Thymus (tissue), 11 donors: ENCODE results near the gene IL6R. TPM values are rescaled to one million over a fixed set of nuclear protein-coding genes. Genes with fewer than 3 reads are reported as not detected.

Experiments
- DNase-seq, 9 donors: peaks; one replicate each; pipeline ENCODE4 v3.0.0-alpha.2; 2013; ENCODE audit warnings: low spot score in 9 of 9, low read depth in 6 of 9, missing footprints in 1 of 9
- H3K27ac ChIP-seq, 2 donors: one replicate each; pipeline ENCODE4 v1.5.1; 2013; ENCODE audit warnings: control low read depth in 1 of 2, low read depth in 1 of 2, low read length in 1 of 2, mild to moderate bottlenecking in 1 of 2, moderate library complexity in 1 of 2
- H3K27me3 ChIP-seq, 2 donors: one replicate each; pipeline ENCODE4 v1.5.1; 2013; ENCODE audit warnings: low read length in 1 of 2; ENCODE audit not compliant: control insufficient read depth in 2 of 2, insufficient read depth in 1 of 2
- H3K36me3 ChIP-seq, 2 donors: one replicate each; pipeline ENCODE4 v1.5.1; 2013; ENCODE audit warnings: low read length in 1 of 2, mild to moderate bottlenecking in 1 of 2, moderate library complexity in 1 of 2; ENCODE audit not compliant: control insufficient read depth in 2 of 2, insufficient read depth in 2 of 2
- H3K4me1 ChIP-seq, 2 donors: one replicate each; pipeline ENCODE4 v1.5.1; 2013; ENCODE audit warnings: low read length in 2 of 2; ENCODE audit not compliant: control insufficient read depth in 2 of 2, insufficient read depth in 2 of 2
- H3K4me3 ChIP-seq, 2 donors: one replicate each; pipeline ENCODE4 v1.5.1; 2013; ENCODE audit warnings: low read length in 2 of 2, control low read depth in 1 of 2, mild to moderate bottlenecking in 1 of 2
- H3K9me3 ChIP-seq, 2 donors: one replicate each; pipeline ENCODE4 v1.5.1; 2013; ENCODE audit warnings: low read length in 1 of 2, mild to moderate bottlenecking in 1 of 2; ENCODE audit not compliant: control insufficient read depth in 2 of 2, insufficient read depth in 1 of 2
- WGBS: extraction: QIAGEN DNeasy Blood & Tissue Kit; methylation state at CpG from one replicate; pipeline ENCODE4 v1.1.7; 2013; 5-methylcytosine and 5-hydroxymethylcytosine counted together
- polyA plus RNA-seq: library from polyadenylated mRNA; stranded (reverse); fragments of 200-250 nt; gene quantifications from one replicate; pipeline ENCODE4 v1.2.3, GENCODE V29; 2013
- total RNA-seq: library from RNA; stranded (reverse); fragments of 120-200 nt; gene quantifications from one replicate; pipeline ENCODE4 v1.2.4, GENCODE V29; 2013
- donor health status: healthy.

Gene IL6R
- total and polyA plus RNA-seq, 2 donors, result 10.3 to 10.5 TPM

GRCh38 chr1:154411525-154411924, 6.4 kb downstream of the IL6R start:
- WGBS, result 94% methylated on average over 4 of the region's 4 CpGs
- H3K4me3 ChIP-seq, result no peak overlapping the region
- no peaks in the 10 kb centered on the region for H3K9me3 ChIP-seq
- H3K27me3 ChIP-seq, result peaks cover 3 to 15% of the 10 kb centered on the region in 2 donors
- no peak for DNase-seq
- H3K27ac ChIP-seq, result no peak overlapping the region
- peaks cover 5 to 27% of the 10 kb centered on the region in 2 donors for H3K4me1 ChIP-seq
- no peaks in the 10 kb centered on the region for H3K36me3 ChIP-seq

- Histone ChIP-seq H3K4me3 (no peak overlapping the region), H3K36me3 (no peaks in the 10 kb centered on the region), H3K9me3 (no peaks in the 10 kb centered on the region), H3K4me1 (peaks cover 2 to 10% of the 10 kb centered on the region in 2 donors), H3K27me3 (peaks cover 0 to under 1% of the 10 kb centered on the region in 2 donors), H3K27ac (no peak overlapping the region)
- 93% methylated on average over 7 of the region's 7 CpGs for WGBS
- DNase-seq, result no peak
These were observed 8.1 kb downstream of the IL6R start for GRCh38 chr1:154413177-154413783.

- Histone ChIP-seq H3K27ac (no peak overlapping the region), H3K36me3 (no peaks in the 10 kb centered on the region), H3K4me1 (peaks cover 0 to 18% of the 10 kb centered on the region in 2 donors), H3K4me3 (no peak overlapping the region), H3K9me3 (no peaks in the 10 kb centered on the region), H3K27me3 (no peaks in the 10 kb centered on the region)
- 98% methylated on average over 8 of the region's 8 CpGs for WGBS
- no peak for DNase-seq
These were observed 9.5 kb downstream of the IL6R start for GRCh38 chr1:154414606-154415005.

GRCh38 chr1:154416471-154417337, 11.6 kb downstream of the IL6R start:
- Histone ChIP-seq H3K9me3 (no peaks in the 10 kb centered on the region), H3K4me1 (peaks cover 0 to 29% of the 10 kb centered on the region in 2 donors), H3K36me3 (no peaks in the 10 kb centered on the region), H3K4me3 (no peak overlapping the region), H3K27ac (no peak overlapping the region), H3K27me3 (no peaks in the 10 kb centered on the region)
- DNase-seq, result no peak
- WGBS, result 96% methylated on average over 10 of the region's 10 CpGs

GRCh38 chr1:154417338-154417608, 12.1 kb downstream of the IL6R start:
- H3K36me3 ChIP-seq, result no peaks in the 10 kb centered on the region
- no peaks in the 10 kb centered on the region for H3K27me3 ChIP-seq
- H3K27ac ChIP-seq, result no peak overlapping the region
- H3K4me3 ChIP-seq, result no peak overlapping the region
- no peaks in the 10 kb centered on the region for H3K9me3 ChIP-seq
- peaks cover 0 to 29% of the 10 kb centered on the region in 2 donors for H3K4me1 ChIP-seq
- no peak for DNase-seq
- 97% methylated on average over 3 of the region's 3 CpGs for WGBS

GRCh38 chr1:154418062-154418921, 13.1 kb downstream of the IL6R start:
- H3K27me3 ChIP-seq, result no peaks in the 10 kb centered on the region
- H3K4me3 ChIP-seq, result no peak overlapping the region
- H3K36me3 ChIP-seq, result no peaks in the 10 kb centered on the region
- DNase-seq, result peak in 1 of 9 donors; percentile 20
- WGBS, result 89% methylated on average over 17 of the region's 17 CpGs
- peak overlapping the region; percentile 51 to 64 for H3K27ac ChIP-seq
- peaks cover 0 to 34% of the 10 kb centered on the region in 2 donors for H3K4me1 ChIP-seq
- H3K9me3 ChIP-seq, result no peaks in the 10 kb centered on the region

GRCh38 chr1:154418923-154419619, 13.9 kb downstream of the IL6R start:
- Histone ChIP-seq H3K36me3 (no peaks in the 10 kb centered on the region), H3K27me3 (no peaks in the 10 kb centered on the region), H3K27ac (peak overlapping the region; percentile 55 to 87), H3K4me1 (peaks cover 3 to 40% of the 10 kb centered on the region in 2 donors), H3K4me3 (no peak overlapping the region), H3K9me3 (no peaks in the 10 kb centered on the region)
- WGBS, result 75% methylated on average over 5 of the region's 5 CpGs
- no peak for DNase-seq

- Histone ChIP-seq H3K27ac (peak overlapping the region; percentile 69 to 87), H3K9me3 (no peaks in the 10 kb centered on the region), H3K27me3 (no peaks in the 10 kb centered on the region), H3K36me3 (no peaks in the 10 kb centered on the region), H3K4me3 (no peak overlapping the region), H3K4me1 (peaks cover 3 to 41% of the 10 kb centered on the region in 2 donors)
- WGBS, result 32% methylated on average over 13 of the region's 13 CpGs
- peak in 1 of 9 donors; percentile 52 for DNase-seq
These were observed 14.8 kb downstream of the IL6R start for GRCh38 chr1:154419620-154420571.
